SK-N-SH treated with all-trans-retinoic acid at 6 μM for 48 hours (cell line): ENCODE measurements around the gene CT55.
"Not testable (repeated sequence)": the region's sequence is repeated elsewhere in the genome, so short reads cannot be mapped to it uniquely, and the experiment has no call there.

Experiments used
- CSDC2 ChIP-seq: fragments of 250-450 bp; sonication (Bioruptor Pico); IDR thresholded peaks from 2 replicates; pipeline ENCODE4 v1.5.0; 2020; ENCODE audit warnings: mild to moderate bottlenecking, moderate library complexity
- OSR1 ChIP-seq: fragments of 250-450 bp; sonication (Bioruptor Pico); IDR thresholded peaks from 2 replicates; pipeline ENCODE4 v1.8.0; 2022; ENCODE audit warnings: moderate library complexity, mild to moderate bottlenecking, inconsistent platforms
- RARB ChIP-seq: fragments of 250-450 bp; sonication (Bioruptor Pico); IDR thresholded peaks from 2 replicates; pipeline ENCODE4 v1.8.0; 2021; ENCODE audit warnings: mild to moderate bottlenecking, moderate library complexity
- SNAI2 ChIP-seq: fragments of 250-450 bp; sonication (Bioruptor Pico); IDR thresholded peaks from 2 replicates; pipeline ENCODE4 v1.5.0; 2020; ENCODE audit warnings: mild to moderate bottlenecking, moderate library complexity
- TOX ChIP-seq: fragments of 250-450 bp; sonication (Bioruptor Pico); IDR thresholded peaks from 2 replicates; pipeline ENCODE4 v1.8.0; 2021; ENCODE audit warnings: mild to moderate bottlenecking, moderate library complexity, borderline replicate concordance
- ZFP30 ChIP-seq: fragments of 450-650 bp; formaldehyde crosslinking; IDR thresholded peaks from 2 replicates; pipeline ENCODE4 v1.5.0; 2022; ENCODE audit warnings: mild to moderate bottlenecking, moderate library complexity
- TF ChIP-seq, protein P1 (sequence below): fragments of 250-450 bp; sonication (Bioruptor Pico); IDR thresholded peaks from 2 replicates; pipeline ENCODE4 v1.8.0; 2020; ENCODE audit warnings: mild to moderate bottlenecking, moderate library complexity, borderline replicate concordance

- TF ChIP-seq, protein P1, sequence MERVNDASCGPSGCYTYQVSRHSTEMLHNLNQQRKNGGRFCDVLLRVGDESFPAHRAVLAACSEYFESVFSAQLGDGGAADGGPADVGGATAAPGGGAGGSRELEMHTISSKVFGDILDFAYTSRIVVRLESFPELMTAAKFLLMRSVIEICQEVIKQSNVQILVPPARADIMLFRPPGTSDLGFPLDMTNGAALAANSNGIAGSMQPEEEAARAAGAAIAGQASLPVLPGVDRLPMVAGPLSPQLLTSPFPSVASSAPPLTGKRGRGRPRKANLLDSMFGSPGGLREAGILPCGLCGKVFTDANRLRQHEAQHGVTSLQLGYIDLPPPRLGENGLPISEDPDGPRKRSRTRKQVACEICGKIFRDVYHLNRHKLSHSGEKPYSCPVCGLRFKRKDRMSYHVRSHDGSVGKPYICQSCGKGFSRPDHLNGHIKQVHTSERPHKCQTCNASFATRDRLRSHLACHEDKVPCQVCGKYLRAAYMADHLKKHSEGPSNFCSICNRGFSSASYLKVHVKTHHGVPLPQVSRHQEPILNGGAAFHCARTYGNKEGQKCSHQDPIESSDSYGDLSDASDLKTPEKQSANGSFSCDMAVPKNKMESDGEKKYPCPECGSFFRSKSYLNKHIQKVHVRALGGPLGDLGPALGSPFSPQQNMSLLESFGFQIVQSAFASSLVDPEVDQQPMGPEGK (CRISPR knock-in tag): not testable (repeated sequence)
- TF ChIP-seq TOX (CRISPR knock-in tag); RARB (CRISPR knock-in tag); SNAI2 (CRISPR knock-in tag); ZFP30 (CRISPR knock-in tag); CSDC2 (CRISPR knock-in tag); OSR1: not testable (repeated sequence)
These were observed 16.5 kb downstream of the CT55 start for GRCh38 chrX:135154688-135155087.
